BE2C (cell line): ENCODE results near the gene VAV2.

ENCODE experiments used
- DNase-seq: peaks from one replicate; pipeline ENCODE4 v3.0.0-alpha.2; 2020
- H3K27me3 ChIP-seq: fragments of 250-450 bp; sonication (Bioruptor Pico); 2 replicates; pipeline ENCODE4 v1.5.1; 2020; ENCODE audit warnings: mild to moderate bottlenecking
- H3K36me3 ChIP-seq: fragments of 250-450 bp; sonication (Bioruptor Pico); 2 replicates; pipeline ENCODE4 v1.5.1; 2020; ENCODE audit warnings: mild to moderate bottlenecking
- H3K4me1 ChIP-seq: fragments of 250-450 bp; sonication (Bioruptor Pico); 2 replicates; pipeline ENCODE4 v1.5.1; 2020
- H3K4me3 ChIP-seq: 2 replicates; pipeline ENCODE4 v1.5.1; 2011; ENCODE audit warnings: low read depth, low read length
- H3K9me3 ChIP-seq: fragments of 250-450 bp; sonication (Bioruptor Pico); 2 replicates; pipeline ENCODE4 v1.5.1; 2020
- CTCF ChIP-seq: IDR thresholded peaks from 2 replicates; pipeline ENCODE4 v1.5.1; 2012; ENCODE audit warnings: mild to moderate bottlenecking, low read depth, low read length

Gene VAV2

GRCh38 chr9:133857639-133858038 lies 134.5 kb downstream of the VAV2 start:
- peaks cover 15% of the 10 kb centered on the region for H3K4me1 ChIP-seq
- no peak for DNase-seq
- peaks cover 20% of the 10 kb centered on the region for H3K36me3 ChIP-seq
- no peak overlapping the region for H3K4me3 ChIP-seq
- no peaks in the 10 kb centered on the region for H3K27me3 ChIP-seq
- no peaks in the 10 kb centered on the region for H3K9me3 ChIP-seq
- no peak for TF ChIP-seq CTCF

GRCh38 chr9:133856798-133857197 lies 135.3 kb downstream of the VAV2 start:
- no peak for TF ChIP-seq CTCF
- no peaks in the 10 kb centered on the region for H3K9me3 ChIP-seq
- peaks cover 13% of the 10 kb centered on the region for H3K4me1 ChIP-seq

GRCh38 chr9:133855802-133856521 lies 136.2 kb downstream of the VAV2 start:
- Histone ChIP-seq H3K4me1 (peaks cover 5% of the 10 kb centered on the region), H3K9me3 (no peaks in the 10 kb centered on the region), H3K4me3 (no peak overlapping the region), H3K36me3 (peaks cover 19% of the 10 kb centered on the region), H3K27me3 (no peaks in the 10 kb centered on the region)
- no peak for TF ChIP-seq CTCF
- DNase-seq: no peak

More at GRCh38 chr9:133856798-133857197, 135.3 kb downstream of the VAV2 start:
- H3K27me3 ChIP-seq: no peaks in the 10 kb centered on the region
- H3K36me3 ChIP-seq: peaks cover 20% of the 10 kb centered on the region
- no peak overlapping the region for H3K4me3 ChIP-seq
- DNase-seq: no peak

GRCh38 chr9:133855371-133855770 lies 136.8 kb downstream of the VAV2 start:
- no peaks in the 10 kb centered on the region for H3K27me3 ChIP-seq
- H3K9me3 ChIP-seq: no peaks in the 10 kb centered on the region
- no peaks in the 10 kb centered on the region for H3K4me1 ChIP-seq
- TF ChIP-seq CTCF: no peak
- H3K36me3 ChIP-seq: peaks cover 14% of the 10 kb centered on the region
- no peak for DNase-seq
- no peak overlapping the region for H3K4me3 ChIP-seq

GRCh38 chr9:133854765-133855164 lies 137.4 kb downstream of the VAV2 start:
- Histone ChIP-seq H3K4me1 (no peaks in the 10 kb centered on the region), H3K36me3 (peaks cover 14% of the 10 kb centered on the region), H3K4me3 (no peak overlapping the region), H3K27me3 (no peaks in the 10 kb centered on the region), H3K9me3 (no peaks in the 10 kb centered on the region)
- no peak for TF ChIP-seq CTCF
- DNase-seq: no peak

GRCh38 chr9:133854048-133854447 lies 138.1 kb downstream of the VAV2 start:
- Histone ChIP-seq H3K27me3 (no peaks in the 10 kb centered on the region), H3K36me3 (peaks cover 12% of the 10 kb centered on the region), H3K9me3 (no peaks in the 10 kb centered on the region), H3K4me1 (peaks cover under 1% of the 10 kb centered on the region), H3K4me3 (no peak overlapping the region)
- TF ChIP-seq CTCF: no peak
- DNase-seq: no peak
